Caco-2 (cell line): ENCODE measurements around the gene ISYNA1. TPM values are rescaled to one million over a fixed set of nuclear protein-coding genes. Genes with fewer than 3 reads are reported as not detected.

Experiments used
- BruUV-seq: library from RNA; stranded (reverse); fragments of 400-500 nt; replicated peaks from 2 replicates; lab custom pipeline; 2021; lab: Mats Ljungman, UMichigan
- CTCF ChIA-PET: fragments of 300-600 bp; sonication (Branson Sonifier 250); formaldehyde crosslinking; loops from one replicate; lab custom pipeline; 2022; ENCODE audit warnings: antibody characterized with exemption; lab: Charles Lee
- POLR2A ChIA-PET: fragments of 300-600 bp; sonication (Branson Sonifier 250); formaldehyde crosslinking; loops from one replicate; lab custom pipeline; 2022; ENCODE audit warnings: antibody characterized with exemption; lab: Charles Lee
- DNase-seq, 2 experiments: peaks; one replicate each; pipeline versions ENCODE4 v3.0.0 to v3.0.0-alpha.2; 2020 to 2022
- H3K27me3 ChIP-seq: replicated peaks from 2 replicates; pipeline ENCODE4 v1.6.0; 2011; ENCODE audit warnings: low read length; ENCODE audit not compliant: control insufficient read depth, insufficient read depth
- H3K36me3 ChIP-seq: 2 replicates; pipeline ENCODE4 v1.5.1; 2011; ENCODE audit warnings: low read length; ENCODE audit not compliant: control insufficient read depth, insufficient read depth
- H3K4me1 ChIP-seq: fragments of 250-450 bp; sonication (Bioruptor Pico); 2 replicates; pipeline ENCODE4 v1.5.1; 2020; ENCODE audit warnings: mild to moderate bottlenecking
- H3K4me3 ChIP-seq: 2 replicates; pipeline ENCODE4 v1.5.1; 2011; ENCODE audit warnings: low read depth, mild to moderate bottlenecking, control low read depth, low read length
- H3K9me3 ChIP-seq: fragments of 250-450 bp; sonication (Bioruptor Pico); 2 replicates; pipeline ENCODE4 v1.5.1; 2020; ENCODE audit warnings: mild to moderate bottlenecking, moderate library complexity
- H3K27ac Mint-ChIP-seq: one replicate; pipeline ENCODE4 v1.8.0; 2022; ENCODE audit warnings: mixed read lengths; ENCODE audit not compliant: unreplicated experiment
- H3K27me3 Mint-ChIP-seq: one replicate; pipeline ENCODE4 v1.8.0; 2022; ENCODE audit warnings: mixed read lengths; ENCODE audit not compliant: insufficient read depth, unreplicated experiment
- H3K36me3 Mint-ChIP-seq: one replicate; pipeline ENCODE4 v1.8.0; 2022; ENCODE audit warnings: mild to moderate bottlenecking, mixed read lengths; ENCODE audit not compliant: insufficient read depth, unreplicated experiment
- H3K4me1 Mint-ChIP-seq: one replicate; pipeline ENCODE4 v1.8.0; 2022; ENCODE audit warnings: low read depth, mixed read lengths; ENCODE audit not compliant: unreplicated experiment
- H3K4me3 Mint-ChIP-seq: one replicate; pipeline ENCODE4 v1.8.0; 2022; ENCODE audit warnings: mild to moderate bottlenecking, moderate library complexity, mixed read lengths; ENCODE audit not compliant: unreplicated experiment
- H3K9me3 Mint-ChIP-seq: one replicate; pipeline ENCODE4 v1.8.0; 2022; ENCODE audit warnings: mixed read lengths; ENCODE audit not compliant: unreplicated experiment
- CTCF ChIP-seq, 2 experiments: fragments of 200-600 bp in 1 of 2; IDR thresholded peaks; 1 replicate in 1 of 2; 2 replicates in 1 of 2; pipeline versions ENCODE4 v1.5.1 to v1.8.0; 2011 to 2022; ENCODE audit warnings: antibody characterized with exemption in 1 of 2, control low read depth in 1 of 2, inconsistent platforms in 1 of 2, low read depth in 1 of 2, low read length in 1 of 2, mild to moderate bottlenecking in 1 of 2, moderate library complexity in 1 of 2; ENCODE audit not compliant: insufficient read depth in 1 of 2, severe bottlenecking in 1 of 2, unreplicated experiment in 1 of 2
- intact Hi-C: fragments of 100-400 bp; cut with micrococcal nuclease; formaldehyde crosslinking; loops from one replicate; pipeline ENCODE4 v1.10.0; 2022; ENCODE audit not compliant: unreplicated experiment
- total RNA-seq: library from RNA; stranded (reverse); gene quantifications from 2 replicates; pipeline ENCODE4 v1.2.3, GENCODE V29; 2022

Gene ISYNA1
- total RNA-seq, 1 experiment from 2014 or later: 65.3 TPM

GRCh38 chr19:18469069-18469846, 31.3 kb upstream of the ISYNA1 start:
- ChIA-PET CTCF (interaction anchor here (0.7 to 0.9 kb wide), 2 partner anchors 9 to 50 kb away, joined by 5 read pairs; partner anchors contain the start of gene SSBP4), POLR2A (no interaction called here)
- H3K27ac Mint-ChIP-seq: peak overlapping the region; percentile 35
- no peaks in the 10 kb centered on the region for H3K27me3 ChIP-seq
- peak; percentile 61 to 70 for TF ChIP-seq CTCF (IDR thresholded peaks at IDR 0.05; ENCODE audit: insufficient read depth in 1 of 2, low read depth in 1 of 2, low read length in 1 of 2, severe bottlenecking in 1 of 2, unreplicated experiment in 1 of 2)
- no peaks in the 10 kb centered on the region for H3K9me3 Mint-ChIP-seq
- H3K27me3 Mint-ChIP-seq: no peaks in the 10 kb centered on the region
- H3K9me3 ChIP-seq: no peaks in the 10 kb centered on the region
- no peak overlapping the region for H3K4me3 ChIP-seq
- intact Hi-C loops: loop anchor here (10.0 kb wide), 1 partner anchor 116 kb away; the partner anchor contains the start of gene REX1BD
- H3K36me3 Mint-ChIP-seq: no peaks in the 10 kb centered on the region
- BruUV-seq: no TSS peak
- no peaks in the 10 kb centered on the region for H3K36me3 ChIP-seq
- peak; percentile 63 to 66 for DNase-seq
- H3K4me1 ChIP-seq: peaks cover 21% of the 10 kb centered on the region
- H3K4me1 Mint-ChIP-seq: peaks cover 6% of the 10 kb centered on the region
- no peak overlapping the region for H3K4me3 Mint-ChIP-seq

GRCh38 chr19:18468517-18468916, 30.6 kb upstream of the ISYNA1 start:
- no peaks in the 10 kb centered on the region for H3K36me3 ChIP-seq
- Mint-ChIP-seq H3K9me3 (no peaks in the 10 kb centered on the region), H3K36me3 (no peaks in the 10 kb centered on the region), H3K27me3 (no peaks in the 10 kb centered on the region), H3K27ac (no peak overlapping the region), H3K4me3 (no peak overlapping the region), H3K4me1 (peaks cover 6% of the 10 kb centered on the region)
- no peak for TF ChIP-seq CTCF (IDR thresholded peaks at IDR 0.05; ENCODE audit: insufficient read depth in 1 of 2, low read depth in 1 of 2, low read length in 1 of 2, severe bottlenecking in 1 of 2, unreplicated experiment in 1 of 2)
- no peak for DNase-seq
- peaks cover 21% of the 10 kb centered on the region for H3K4me1 ChIP-seq
- no peak overlapping the region for H3K4me3 ChIP-seq
- ChIA-PET POLR2A (no interaction called here), CTCF (interaction anchor here (0.9 kb wide), 1 partner anchor 9 kb away, joined by 5 read pairs; no protein-coding TSS in a partner anchor)
- no peaks in the 10 kb centered on the region for H3K9me3 ChIP-seq
- intact Hi-C loops: loop anchor here (10.0 kb wide), 1 partner anchor 116 kb away; the partner anchor contains the start of gene REX1BD
- no TSS peak for BruUV-seq
- no peaks in the 10 kb centered on the region for H3K27me3 ChIP-seq

GRCh38 chr19:18467978-18468377, 30.0 kb upstream of the ISYNA1 start:
- Histone ChIP-seq H3K9me3 (no peaks in the 10 kb centered on the region), H3K36me3 (no peaks in the 10 kb centered on the region), H3K4me3 (no peak overlapping the region), H3K4me1 (peaks cover 21% of the 10 kb centered on the region), H3K27me3 (no peaks in the 10 kb centered on the region)
- intact Hi-C loops: loop anchor here (10.0 kb wide), 1 partner anchor 117 kb away; the partner anchor contains the start of gene REX1BD
- POLR2A ChIA-PET: no interaction called here
- CTCF ChIA-PET: no interaction called here
- no TSS peak for BruUV-seq
- no peaks in the 10 kb centered on the region for H3K9me3 Mint-ChIP-seq
- H3K27me3 Mint-ChIP-seq: no peaks in the 10 kb centered on the region
- no peaks in the 10 kb centered on the region for H3K36me3 Mint-ChIP-seq
- H3K27ac Mint-ChIP-seq: no peak overlapping the region
- peaks cover 6% of the 10 kb centered on the region for H3K4me1 Mint-ChIP-seq
- TF ChIP-seq CTCF (IDR thresholded peaks at IDR 0.05; ENCODE audit: insufficient read depth in 1 of 2, low read depth in 1 of 2, low read length in 1 of 2, severe bottlenecking in 1 of 2, unreplicated experiment in 1 of 2): no peak
- H3K4me3 Mint-ChIP-seq: no peak overlapping the region
- DNase-seq: no peak
